DND-41 (cell line): ENCODE results near the gene SZRD1.

Experiments
- ATAC-seq: fragments of 200-7000 bp; cut with Tn5 transposase; 3 replicates; pipeline ENCODE4 v1.9.1; 2021; ENCODE audit warnings: low read depth; ENCODE audit not compliant: insufficient read depth
- DNase-seq: peaks from one replicate; pipeline ENCODE4 v3.0.0-alpha.2; 2020
- H2AFZ ChIP-seq: 2 replicates; pipeline ENCODE4 v1.6.0; 2012; ENCODE audit warnings: low read depth, low read length
- H3K27ac ChIP-seq: 2 replicates; pipeline ENCODE4 v1.5.1; 2012; ENCODE audit warnings: low read length, inconsistent platforms
- H3K27me3 ChIP-seq: fragments of 200-600 bp; sonication (generic); 2 replicates; pipeline ENCODE4 v1.6.0; 2012; ENCODE audit warnings: low read length, mild to moderate bottlenecking, inconsistent platforms; ENCODE audit not compliant: insufficient read depth, poor library complexity
- H3K36me3 ChIP-seq: 2 replicates; pipeline ENCODE4 v1.5.1; 2012; ENCODE audit warnings: low read length, inconsistent platforms; ENCODE audit not compliant: insufficient read depth
- H3K4me1 ChIP-seq: 2 replicates; pipeline ENCODE4 v1.5.1; 2012; ENCODE audit warnings: mild to moderate bottlenecking, low read length; ENCODE audit not compliant: insufficient read depth
- H3K4me2 ChIP-seq: 2 replicates; pipeline ENCODE4 v1.6.0; 2012; ENCODE audit warnings: mild to moderate bottlenecking, moderate library complexity, low read length, inconsistent platforms; ENCODE audit not compliant: insufficient read depth
- H3K4me3 ChIP-seq, 2 experiments: fragments of 200-600 bp in 1 of 2; shearing (Covaris generic) in 1 of 2; 2 replicates each; pipeline ENCODE4 v1.5.1; 2012 to 2016; ENCODE audit warnings: inconsistent platforms in 2 of 2, low read length in 2 of 2, mild to moderate bottlenecking in 2 of 2, low read depth in 1 of 2, moderate library complexity in 1 of 2
- H3K79me2 ChIP-seq: 2 replicates; pipeline ENCODE4 v1.6.0; 2012; ENCODE audit warnings: low read length, inconsistent platforms; ENCODE audit not compliant: insufficient read depth
- H3K9ac ChIP-seq: 2 replicates; pipeline ENCODE4 v1.6.0; 2012; ENCODE audit warnings: low read depth, mild to moderate bottlenecking, inconsistent platforms, low read length, moderate library complexity
- H3K9me3 ChIP-seq: 2 replicates; pipeline ENCODE4 v1.5.1; 2012; ENCODE audit warnings: low read length, moderate library complexity, mild to moderate bottlenecking, inconsistent platforms; ENCODE audit not compliant: insufficient read depth, severe bottlenecking
- H4K20me1 ChIP-seq: 2 replicates; pipeline ENCODE4 v1.6.0; 2012; ENCODE audit warnings: low read length; ENCODE audit not compliant: insufficient read depth
- CTCF ChIP-seq: IDR thresholded peaks from 2 replicates; pipeline ENCODE4 v1.5.1; 2012; ENCODE audit warnings: borderline replicate concordance, low read length, moderate library complexity, mild to moderate bottlenecking; ENCODE audit not compliant: poor library complexity, severe bottlenecking; ENCODE audit errors: extremely low read depth
- EZH2 ChIP-seq: IDR thresholded peaks from 3 replicates; pipeline ENCODE4 v1.6.1; 2012; ENCODE audit warnings: borderline replicate concordance, low read depth, mild to moderate bottlenecking, moderate library complexity, low read length, inconsistent platforms; ENCODE audit not compliant: severe bottlenecking

The SZRD1 gene

DNA sequence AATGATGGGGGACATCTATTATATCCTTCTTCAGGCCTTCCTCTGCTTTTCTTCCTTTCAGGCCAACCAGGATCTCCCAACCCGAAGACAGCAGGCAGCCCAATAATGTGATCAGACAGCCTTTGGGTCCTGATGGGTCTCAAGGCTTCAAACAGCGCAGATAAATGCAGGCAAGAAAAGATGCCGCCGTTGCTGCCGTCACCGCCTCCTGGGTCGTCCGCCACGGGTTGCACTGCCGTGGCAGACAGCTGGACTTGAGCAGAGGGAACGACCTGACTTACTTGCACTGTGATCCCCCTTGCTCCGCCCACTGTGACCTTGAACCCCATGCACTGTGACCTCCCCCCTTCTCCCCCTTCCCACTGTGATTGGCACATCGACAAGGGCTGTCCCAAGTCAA, 27.9 kb downstream of the SZRD1 start:
- H2AFZ ChIP-seq: no peak overlapping the region
- H3K9ac ChIP-seq: no peak overlapping the region
- no peaks in the 10 kb centered on the region for H3K9me3 ChIP-seq
- H3K27ac ChIP-seq: no peak overlapping the region
- ATAC-seq (no peak), DNase-seq (no peak)
- no peak overlapping the region for H3K4me2 ChIP-seq
- peaks cover 72% of the 10 kb centered on the region for H4K20me1 ChIP-seq
- TF ChIP-seq EZH2: no peak
- TF ChIP-seq CTCF: no peak
- peaks cover 47% of the 10 kb centered on the region for H3K79me2 ChIP-seq
- no peaks in the 10 kb centered on the region for H3K4me1 ChIP-seq
- H3K36me3 ChIP-seq: peaks cover 73% of the 10 kb centered on the region
- H3K27me3 ChIP-seq: no peaks in the 10 kb centered on the region
- H3K4me3 ChIP-seq: no peak overlapping the region

- H3K9ac ChIP-seq: no peak overlapping the region
- no peaks in the 10 kb centered on the region for H3K9me3 ChIP-seq
- no peak overlapping the region for H3K4me2 ChIP-seq
- H3K27me3 ChIP-seq: no peaks in the 10 kb centered on the region
- TF ChIP-seq CTCF (no peak), EZH2 (no peak)
- peaks cover 77% of the 10 kb centered on the region for H3K36me3 ChIP-seq
- no peak overlapping the region for H2AFZ ChIP-seq
- no peak overlapping the region for H3K4me3 ChIP-seq
- ATAC-seq (no peak), DNase-seq (no peak)
- peaks cover 56% of the 10 kb centered on the region for H4K20me1 ChIP-seq
- H3K27ac ChIP-seq: no peak overlapping the region
- peaks cover 31% of the 10 kb centered on the region for H3K79me2 ChIP-seq
- no peaks in the 10 kb centered on the region for H3K4me1 ChIP-seq
Measured at GRCh38 chr1:16396591-16396990, 29.5 kb downstream of the SZRD1 start.

DNA sequence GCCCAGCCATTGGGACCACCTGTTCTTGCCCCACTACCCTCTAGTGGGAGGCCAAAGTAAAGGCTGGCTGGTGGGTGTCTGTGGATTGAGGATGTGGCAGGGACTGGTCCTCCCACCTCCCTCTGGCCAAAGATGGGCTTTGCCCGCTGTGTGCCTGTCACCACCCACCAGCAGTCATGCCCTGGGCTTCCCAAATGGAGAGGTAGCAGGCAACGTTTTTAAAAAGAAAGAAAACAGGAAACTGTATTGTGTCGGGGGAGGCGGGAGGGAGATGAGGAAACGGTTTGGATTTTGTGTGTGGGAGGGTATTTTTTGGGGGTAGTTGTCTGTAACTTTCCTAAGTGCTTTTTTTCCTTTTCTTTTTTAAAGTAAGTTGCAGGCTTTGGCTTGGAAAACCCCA, 30.1 kb downstream of the SZRD1 start:
- H4K20me1 ChIP-seq: peaks cover 50% of the 10 kb centered on the region
- no peaks in the 10 kb centered on the region for H3K9me3 ChIP-seq
- H3K4me2 ChIP-seq: no peak overlapping the region
- H3K4me1 ChIP-seq: no peaks in the 10 kb centered on the region
- H3K27me3 ChIP-seq: no peaks in the 10 kb centered on the region
- H3K36me3 ChIP-seq: peaks cover 75% of the 10 kb centered on the region
- peaks cover 25% of the 10 kb centered on the region for H3K79me2 ChIP-seq
- H3K4me3 ChIP-seq: no peak overlapping the region
- DNase-seq (no peak), ATAC-seq (no peak)
- no peak overlapping the region for H3K9ac ChIP-seq
- TF ChIP-seq EZH2 (no peak), CTCF (no peak)
- no peak overlapping the region for H3K27ac ChIP-seq
- no peak overlapping the region for H2AFZ ChIP-seq
